Heart left ventricle (tissue), 13 donors: ENCODE data around the gene CNTFR.
A peak's percentile ranks its signal among the peaks of the same experiment; 100 is the strongest.

Source experiments
- POLR2A ChIP-seq, 2 donors: fragments of 450-650 bp; IDR thresholded peaks; one replicate each; pipeline ENCODE4 v1.6.1; 2017; ENCODE audit warnings: antibody characterized with exemption in 2 of 2, mild to moderate bottlenecking in 2 of 2, moderate library complexity in 2 of 2
- TF ChIP-seq, protein P1 (sequence below), 12 donors: fragments of 200-600 bp; sonication (generic) in 4 of 12; IDR thresholded peaks; one replicate each; pipeline versions ENCODE4 v1.5.0 to v1.8.0; 2018 to 2022; ENCODE audit warnings: antibody characterized with exemption in 12 of 12, mild to moderate bottlenecking in 5 of 12
- donor health status: ischemic (EF 13 %, LVEDD 7.1; RV severe dilation, severe dysfunction).
- donor health status: DM: no; HTN: yes; CAD: no.
- donor health status: DM: no; HTN: no; CAD: no.
- donor health status: ischemic (EF 25% LVEDD 6.9; RV normal size, moderate dysfunction).
- donor health status: ischemic (EF 25% LVEDD 5.7; RV mildly dilated, moderate dysfunction).
- donor health status: ischemic (EF 35%, LVEDD 5.7; RV mildly dilated, moderate dysfunction).
- donor health status: nonischemic (EF 11% LVEDD 7.7; RV severe dilation, severe dysfunction).
- donor health status: DM: yes; HTN: yes; CAD: no.
- donor health status: PGD.
- donor health status: ischemic (EF 29% LVEDD 5.4; RV normal size, mild dysfunction).
- donor health status: nonischemic (EF 23%, LVEDD 6.1; RV moderate dilation, normal function).

DNA sequence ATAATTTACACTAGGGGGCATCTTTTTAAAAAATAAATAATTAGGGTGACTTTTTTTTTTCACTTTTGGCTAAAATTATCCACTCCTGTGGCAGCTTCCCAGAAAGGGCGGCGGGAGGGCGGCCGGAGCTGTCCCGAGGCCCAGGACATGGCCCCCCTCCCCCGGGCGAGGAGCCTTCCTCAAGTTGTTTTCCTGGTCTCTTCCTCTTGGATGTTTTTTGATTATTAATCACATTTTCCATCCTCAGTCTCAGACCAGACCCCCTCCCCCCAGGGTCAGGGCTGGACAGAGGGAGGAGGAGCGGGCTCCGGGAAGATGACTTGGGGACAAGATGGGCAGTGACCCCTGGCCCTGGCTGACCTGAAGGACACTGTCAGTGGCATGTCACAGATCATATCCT lies 4.7 kb upstream of the CNTFR start:
- TF ChIP-seq, protein P1, sequence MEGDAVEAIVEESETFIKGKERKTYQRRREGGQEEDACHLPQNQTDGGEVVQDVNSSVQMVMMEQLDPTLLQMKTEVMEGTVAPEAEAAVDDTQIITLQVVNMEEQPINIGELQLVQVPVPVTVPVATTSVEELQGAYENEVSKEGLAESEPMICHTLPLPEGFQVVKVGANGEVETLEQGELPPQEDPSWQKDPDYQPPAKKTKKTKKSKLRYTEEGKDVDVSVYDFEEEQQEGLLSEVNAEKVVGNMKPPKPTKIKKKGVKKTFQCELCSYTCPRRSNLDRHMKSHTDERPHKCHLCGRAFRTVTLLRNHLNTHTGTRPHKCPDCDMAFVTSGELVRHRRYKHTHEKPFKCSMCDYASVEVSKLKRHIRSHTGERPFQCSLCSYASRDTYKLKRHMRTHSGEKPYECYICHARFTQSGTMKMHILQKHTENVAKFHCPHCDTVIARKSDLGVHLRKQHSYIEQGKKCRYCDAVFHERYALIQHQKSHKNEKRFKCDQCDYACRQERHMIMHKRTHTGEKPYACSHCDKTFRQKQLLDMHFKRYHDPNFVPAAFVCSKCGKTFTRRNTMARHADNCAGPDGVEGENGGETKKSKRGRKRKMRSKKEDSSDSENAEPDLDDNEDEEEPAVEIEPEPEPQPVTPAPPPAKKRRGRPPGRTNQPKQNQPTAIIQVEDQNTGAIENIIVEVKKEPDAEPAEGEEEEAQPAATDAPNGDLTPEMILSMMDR (IDR thresholded peaks at IDR 0.05) = peak in 2 of 12 donors; percentile 2 to 11
- TF ChIP-seq POLR2A (IDR thresholded peaks at IDR 0.05) = no peak
